T-helper 22 cell (primary cell): ENCODE data around the gene GREB1L.
"Not testable (repeated sequence)": the region's sequence is repeated elsewhere in the genome, so short reads cannot be mapped to it uniquely, and the experiment has no call there.

ENCODE experiments used
- DNase-seq: peaks from one replicate; pipeline ENCODE4 v3.0.0-alpha.2; 2020; ENCODE audit warnings: low read depth

GREB1L gene

DNA sequence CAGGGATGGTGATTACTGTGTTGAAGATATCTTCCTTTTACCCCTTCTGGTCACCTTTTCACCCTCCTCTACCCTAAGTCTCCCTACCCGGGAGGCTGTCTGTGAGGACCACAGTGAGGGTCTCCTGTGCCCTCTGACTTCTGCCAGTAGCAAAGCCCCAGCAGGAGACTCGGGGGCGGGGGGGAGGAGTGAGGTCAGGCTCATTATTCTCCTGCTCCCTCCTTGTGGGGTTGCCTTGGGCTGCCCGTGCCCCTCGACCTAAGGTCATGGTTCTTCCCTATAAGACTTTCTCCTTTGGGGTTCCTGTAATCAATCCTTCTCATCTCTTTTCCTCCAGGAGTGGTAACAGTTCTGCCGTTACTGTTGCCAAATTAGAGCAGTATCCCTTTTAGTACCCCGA is 65.5 kb downstream of the GREB1L start:
- no peak for DNase-seq

DNA sequence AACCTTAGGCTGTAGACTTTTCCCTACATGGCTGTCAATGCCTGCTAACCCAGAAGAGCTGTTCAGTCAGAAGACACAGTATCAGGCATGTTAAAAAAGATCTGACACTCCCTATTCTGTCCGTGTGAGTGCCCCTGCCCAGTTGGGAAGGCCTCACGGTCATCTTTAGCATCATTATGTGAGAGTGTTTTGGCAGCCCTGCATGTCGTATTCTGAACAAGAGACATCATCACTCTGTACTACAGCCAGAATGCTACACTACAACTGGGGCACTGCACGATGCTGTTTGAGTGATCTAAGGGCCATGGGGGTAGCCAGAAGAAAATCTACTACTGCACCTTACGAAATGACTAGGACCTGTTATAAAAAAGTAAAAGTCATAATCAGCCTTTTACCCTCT is 67.2 kb downstream of the GREB1L start:
- DNase-seq: no peak

DNA sequence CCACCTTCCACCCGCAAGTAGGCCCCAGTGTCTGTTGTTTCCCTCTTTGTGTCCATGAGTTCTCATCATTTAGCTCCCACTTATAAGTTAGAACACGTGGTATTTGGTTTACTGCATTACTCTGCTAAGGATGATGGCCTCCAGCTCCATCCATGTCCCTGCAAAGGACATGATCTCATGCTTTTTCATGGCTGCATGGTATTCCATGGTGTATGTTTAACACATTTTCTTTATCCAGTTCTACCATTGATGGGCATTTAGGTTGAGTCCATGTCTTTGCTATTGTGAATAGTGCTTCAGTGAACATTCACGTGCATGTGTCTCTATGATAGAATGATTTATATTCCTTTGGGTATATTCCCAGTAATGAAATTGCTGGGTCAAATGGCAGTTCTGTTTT is 69.9 kb downstream of the GREB1L start:
- DNase-seq: not testable (repeated sequence)

DNA sequence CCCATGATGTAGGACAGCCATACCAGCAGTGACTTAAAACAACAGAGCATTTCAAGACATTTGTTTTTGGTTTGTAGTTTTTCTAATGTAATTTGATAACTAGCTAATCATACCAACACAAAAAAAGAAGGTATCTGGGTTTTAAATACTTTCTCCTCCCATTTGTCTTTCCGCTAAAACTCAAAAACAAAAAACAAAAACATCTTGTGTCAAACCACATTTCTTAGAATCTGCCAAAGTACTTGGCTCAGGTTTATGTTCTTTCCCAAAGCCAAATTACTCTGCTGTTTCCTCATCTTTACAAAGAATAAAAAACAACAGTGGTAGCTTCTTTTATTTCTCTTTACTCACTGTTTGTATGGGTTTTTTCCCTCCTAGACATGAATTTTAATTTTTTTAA is 71.5 kb downstream of the GREB1L start:
- DNase-seq: no peak

DNA sequence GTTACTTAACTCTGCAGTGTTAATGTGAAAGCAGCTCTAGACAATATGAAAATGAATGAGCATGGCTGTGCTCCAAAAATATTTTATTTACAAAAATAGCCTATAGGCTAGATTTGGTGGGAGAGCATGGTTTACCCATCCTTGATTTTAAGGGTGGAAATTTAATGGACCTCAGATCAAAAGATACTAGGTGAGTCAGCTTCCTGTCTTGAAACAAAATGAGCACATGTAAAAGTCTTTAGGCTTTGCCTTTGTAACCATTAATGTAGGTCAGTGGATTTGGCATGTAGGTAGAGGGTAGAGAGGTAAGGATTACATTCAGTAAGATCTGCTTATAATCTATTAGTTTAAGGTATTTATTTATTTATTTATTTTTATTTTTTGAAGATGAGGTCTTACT is 72.7 kb downstream of the GREB1L start:
- no peak for DNase-seq

DNA sequence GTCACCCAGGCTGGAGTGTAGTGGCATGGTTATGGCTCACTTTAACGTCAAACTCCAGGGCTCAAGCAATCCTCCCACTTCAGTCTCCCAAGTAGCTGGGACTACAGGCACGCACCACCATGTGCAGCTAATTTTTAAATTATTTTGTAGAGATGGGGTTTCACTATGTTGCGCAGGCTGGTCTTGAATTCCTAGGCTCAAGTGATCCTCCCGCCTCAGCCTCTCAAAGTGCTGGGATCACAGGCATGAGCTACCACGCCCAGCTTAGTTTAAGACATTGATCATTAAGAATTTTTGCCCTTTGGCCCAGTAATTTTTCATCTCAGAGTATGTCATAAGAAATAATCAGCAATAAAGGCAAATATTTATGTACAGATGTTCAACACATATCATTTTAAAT is 73.1 kb downstream of the GREB1L start:
- not testable (repeated sequence) for DNase-seq

DNA sequence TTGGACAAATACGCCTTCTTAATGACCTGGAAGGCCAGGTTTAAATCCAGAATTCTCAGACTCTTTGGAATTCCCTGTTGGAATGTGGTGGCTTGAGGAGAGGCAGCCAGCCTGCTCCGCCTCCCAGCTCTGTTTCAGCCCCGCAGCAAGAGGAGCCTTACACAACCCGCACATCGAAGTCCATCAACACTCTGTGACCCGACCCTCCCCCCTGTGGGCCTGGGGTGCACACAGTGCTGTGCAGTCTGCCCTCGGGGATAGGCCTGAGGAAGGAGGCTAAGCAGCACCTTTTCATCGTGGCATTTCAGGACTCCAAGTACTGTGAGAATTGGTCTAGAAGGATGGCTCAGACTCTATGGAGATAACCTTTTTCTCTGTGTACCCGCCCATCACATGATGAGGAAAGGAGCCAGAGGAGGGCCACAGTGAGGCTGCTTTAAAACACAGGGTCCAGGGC is 73.7 kb downstream of the GREB1L start:
- no peak for DNase-seq

DNA sequence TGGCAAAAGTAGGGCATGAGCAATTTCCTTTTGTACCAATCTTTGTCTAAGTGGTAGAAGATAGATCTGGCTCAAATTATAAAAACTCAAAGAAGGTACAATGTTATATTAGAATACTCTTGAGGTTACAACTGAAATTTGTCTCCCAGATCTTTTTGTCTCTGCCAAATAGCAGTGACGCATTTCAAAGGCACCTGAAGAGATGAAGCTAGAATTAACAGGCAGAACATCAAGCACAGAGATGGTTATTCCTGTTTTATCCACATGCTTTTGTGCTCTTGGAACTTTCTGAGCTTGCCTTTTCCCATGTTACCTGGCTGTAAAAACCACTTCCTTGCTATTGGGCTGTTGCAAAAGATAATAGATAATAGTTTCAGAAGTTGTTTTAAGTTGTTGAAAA is 74.3 kb downstream of the GREB1L start:
- DNase-seq: no peak

DNA sequence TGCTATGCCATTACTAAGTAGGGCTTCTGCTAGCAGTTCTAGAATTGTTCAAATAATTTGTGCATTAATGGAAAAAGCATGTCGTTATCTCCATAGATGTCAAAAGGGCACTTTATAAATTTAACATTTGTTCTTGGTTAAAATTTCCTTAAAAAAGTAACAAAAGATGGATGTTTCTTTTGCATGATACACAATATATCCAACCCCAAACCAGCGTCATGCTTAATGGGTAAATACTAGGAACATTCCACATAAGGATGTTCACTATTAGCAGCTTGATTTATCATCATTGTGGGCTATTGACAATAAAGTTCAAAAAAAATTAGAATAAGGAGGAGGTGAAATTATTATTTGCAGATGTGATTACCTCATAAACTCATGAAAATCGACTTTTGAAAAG is 79.7 kb downstream of the GREB1L start:
- no peak for DNase-seq

DNA sequence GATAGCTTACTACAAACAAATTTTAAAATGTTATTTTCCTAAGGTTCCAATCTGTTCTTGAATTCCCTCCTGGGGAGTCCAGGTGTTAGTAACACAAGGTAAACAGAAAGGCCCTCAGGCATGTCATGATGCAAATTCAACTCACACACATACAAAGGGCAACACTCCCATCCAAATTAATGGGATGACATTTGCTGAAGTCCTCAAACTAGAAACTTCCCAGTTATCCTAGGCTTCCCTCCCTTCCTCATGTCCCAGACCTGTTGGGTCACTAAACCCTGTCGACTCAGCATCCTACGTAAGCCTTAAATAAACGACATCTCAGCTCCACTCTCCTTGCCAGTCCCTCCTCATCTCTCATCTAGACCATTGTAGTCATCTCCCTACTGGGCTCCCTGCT is 85.1 kb downstream of the GREB1L start:
- DNase-seq: no peak

DNA sequence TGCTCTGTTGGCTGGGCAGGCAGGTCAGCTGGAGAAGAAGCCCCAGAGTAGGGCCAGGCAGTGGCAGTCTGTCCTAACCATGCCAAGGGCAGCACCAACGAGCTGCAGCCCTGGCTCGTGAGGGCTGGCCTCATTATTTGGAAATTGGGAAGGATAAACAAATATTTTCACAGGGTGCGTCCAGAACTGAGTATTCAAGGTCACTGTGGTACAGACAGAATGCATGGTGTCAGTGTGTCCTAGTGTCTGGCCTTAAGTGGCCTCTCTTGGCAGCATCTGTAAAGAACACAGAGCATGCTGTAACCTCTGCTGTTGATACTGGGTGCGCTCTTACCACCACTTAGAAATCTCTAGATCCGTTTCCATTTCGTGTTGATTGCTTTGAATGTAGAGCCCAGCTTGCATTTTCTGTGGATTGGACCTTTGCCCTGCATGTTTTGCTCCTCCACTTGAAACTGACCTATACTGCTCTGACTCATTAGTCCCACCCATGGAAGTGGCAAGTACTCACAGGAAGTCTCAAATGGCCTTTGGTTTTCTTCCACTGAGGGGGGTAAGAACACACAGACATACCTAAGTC is 88.2 kb downstream of the GREB1L start:
- DNase-seq: no peak

DNA sequence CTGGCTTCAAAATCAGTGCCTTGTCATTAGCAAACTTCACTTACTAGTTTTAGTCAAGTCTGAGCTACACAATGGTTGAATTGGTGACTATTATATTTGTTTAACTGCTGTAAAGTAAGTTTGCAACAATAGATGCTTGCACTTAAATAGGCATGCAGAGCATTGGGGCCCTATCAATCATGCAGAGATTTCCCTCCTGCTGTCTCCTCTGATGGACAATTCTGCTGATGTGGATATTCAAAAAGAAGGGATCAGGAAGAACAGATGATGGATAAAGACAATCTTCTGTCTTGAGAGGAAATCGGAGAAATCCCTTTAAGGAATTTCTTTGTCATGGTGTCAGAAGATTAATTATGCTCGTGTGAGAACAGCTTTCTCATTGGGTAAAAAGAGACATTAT is 89.0 kb downstream of the GREB1L start:
- no peak for DNase-seq

DNA sequence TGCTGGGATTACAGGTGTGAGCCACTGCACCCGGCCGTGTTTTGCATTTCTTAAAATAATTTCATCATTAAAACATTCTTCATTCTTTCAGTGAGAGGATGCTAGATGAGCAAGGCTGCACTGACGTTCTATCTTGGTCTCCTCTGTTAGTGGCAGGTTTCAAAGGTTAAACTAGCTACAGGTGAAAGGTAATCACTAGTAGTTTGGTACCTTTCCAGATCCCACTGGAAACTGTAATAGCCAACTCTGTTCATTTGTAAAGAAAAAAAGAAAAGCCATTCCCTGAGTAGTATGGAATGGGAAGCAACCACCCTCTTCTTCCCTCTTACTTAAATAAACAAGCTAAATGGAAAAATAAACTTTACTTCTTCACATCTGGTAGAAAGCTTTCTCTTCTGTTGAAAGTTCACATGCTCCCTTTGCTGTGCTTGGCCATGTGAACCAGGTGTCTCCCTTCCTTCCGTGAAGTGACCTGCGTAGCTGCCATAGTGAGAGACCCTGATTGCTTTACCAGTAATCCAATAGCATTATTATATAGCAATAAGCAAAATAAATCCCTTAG is 94.0 kb downstream of the GREB1L start:
- no peak for DNase-seq

DNA sequence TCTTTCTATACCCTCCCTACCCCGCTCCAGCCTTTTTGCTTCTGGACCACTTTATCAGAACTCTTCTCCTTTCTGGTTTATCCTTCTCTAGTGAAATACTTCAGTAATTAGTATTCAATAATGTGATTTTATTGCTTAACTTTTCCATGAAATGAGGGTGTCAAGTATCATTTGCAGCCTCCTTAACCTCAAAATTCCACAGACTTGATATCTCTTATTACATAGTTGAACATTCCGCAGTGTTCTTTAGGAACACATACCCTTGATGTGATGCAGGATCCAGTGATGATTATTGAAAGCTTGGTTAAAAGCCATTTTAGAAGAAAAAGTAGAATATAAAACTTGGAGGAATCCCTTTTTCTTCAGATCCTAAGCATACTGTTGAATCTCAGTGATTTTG is 94.8 kb downstream of the GREB1L start:
- no peak for DNase-seq

DNA sequence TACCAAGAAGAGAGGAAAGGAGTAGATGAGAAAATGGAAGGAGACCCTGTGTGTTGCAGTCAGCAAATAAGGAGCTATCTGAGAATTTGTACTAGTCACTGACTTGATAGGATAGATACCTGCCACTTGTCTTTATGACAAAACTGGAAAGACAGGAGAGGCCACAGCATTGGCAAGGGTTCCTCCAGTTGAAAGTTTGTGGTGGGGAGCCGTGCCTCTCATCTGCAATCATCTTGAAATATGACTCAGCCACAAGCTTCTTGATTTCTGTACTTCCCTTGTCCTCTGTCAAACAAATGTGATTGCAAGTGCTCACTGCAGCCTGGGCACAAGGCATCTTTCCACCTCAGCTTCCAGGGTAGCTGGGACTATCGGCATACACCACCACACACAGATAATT is 99.1 kb downstream of the GREB1L start:
- no peak for DNase-seq

DNA sequence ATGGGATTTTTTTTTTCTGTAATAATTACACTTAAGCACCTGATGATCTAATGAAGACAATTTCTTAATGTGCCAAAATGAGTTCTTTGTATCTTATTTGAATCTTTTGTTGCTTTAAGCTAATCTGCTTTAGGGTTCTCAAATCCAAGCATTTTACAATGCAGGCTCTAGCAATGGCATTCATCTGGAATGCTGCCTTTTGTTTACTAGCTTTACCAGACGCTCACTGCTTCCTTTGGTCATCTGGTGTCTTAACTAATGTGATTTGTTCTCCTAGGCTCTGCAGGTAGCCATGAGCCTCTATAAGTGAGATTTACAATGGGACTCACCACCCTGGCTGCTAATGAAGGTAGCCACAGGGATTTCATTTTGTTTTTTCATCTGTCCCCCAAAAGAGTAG is 100.3 kb downstream of the GREB1L start:
- DNase-seq: no peak

DNA sequence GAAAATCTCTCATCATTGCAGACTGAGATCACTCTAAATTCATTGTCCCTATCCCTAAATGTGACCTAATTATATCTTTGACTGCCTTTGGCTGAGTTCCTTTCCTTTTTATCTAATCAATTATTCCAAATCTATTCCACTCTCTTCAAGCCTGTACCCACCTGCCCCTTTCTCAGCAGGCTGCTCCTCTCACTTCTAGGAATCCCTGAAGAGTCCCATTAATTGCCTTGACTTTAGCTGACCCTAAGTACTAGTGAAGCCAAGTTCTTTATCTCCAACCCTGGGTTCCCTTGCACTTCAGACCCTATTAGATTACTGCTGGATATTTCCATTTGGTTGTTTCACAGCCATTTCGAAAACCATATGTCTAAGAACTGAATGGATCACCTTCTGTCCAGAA is 102.8 kb downstream of the GREB1L start:
- no peak for DNase-seq

DNA sequence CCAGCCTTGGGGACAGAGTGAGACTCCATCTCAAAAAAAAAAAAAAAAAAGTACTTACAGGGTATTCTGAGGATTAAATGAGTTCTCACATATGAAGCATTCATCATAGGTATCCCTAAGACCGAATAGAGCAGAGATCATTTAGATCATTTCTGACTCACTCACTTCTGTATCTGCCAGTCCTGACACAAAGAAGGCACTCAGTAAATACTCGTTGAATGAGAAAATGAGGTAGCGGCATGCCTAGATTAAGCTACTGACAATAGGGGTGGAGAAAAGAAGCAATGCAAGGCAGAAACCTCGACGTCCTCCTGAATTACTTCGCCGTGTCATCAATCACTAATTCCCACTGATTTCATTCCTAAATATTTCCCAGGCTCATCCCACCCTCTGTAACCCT is 103.8 kb downstream of the GREB1L start:
- no peak for DNase-seq

DNA sequence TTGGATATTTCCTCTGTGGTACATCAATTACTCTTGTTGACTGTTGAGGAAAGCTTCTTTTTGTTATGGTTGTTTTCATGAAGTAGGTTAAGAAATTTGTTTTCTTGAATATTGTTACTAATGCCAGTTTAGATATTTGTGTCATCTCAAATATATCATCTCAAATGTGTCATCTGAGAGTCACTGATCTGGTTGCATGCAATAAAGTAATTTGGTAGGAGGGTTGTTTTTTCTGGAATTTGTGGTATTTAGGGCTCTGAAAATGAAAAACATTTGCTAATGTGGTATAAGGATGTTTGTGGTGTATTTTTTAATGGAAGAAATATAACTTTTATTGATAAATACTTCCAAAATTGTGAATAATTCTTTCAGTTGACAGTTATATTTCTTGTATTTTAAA is 117.7 kb downstream of the GREB1L start:
- no peak for DNase-seq

DNA sequence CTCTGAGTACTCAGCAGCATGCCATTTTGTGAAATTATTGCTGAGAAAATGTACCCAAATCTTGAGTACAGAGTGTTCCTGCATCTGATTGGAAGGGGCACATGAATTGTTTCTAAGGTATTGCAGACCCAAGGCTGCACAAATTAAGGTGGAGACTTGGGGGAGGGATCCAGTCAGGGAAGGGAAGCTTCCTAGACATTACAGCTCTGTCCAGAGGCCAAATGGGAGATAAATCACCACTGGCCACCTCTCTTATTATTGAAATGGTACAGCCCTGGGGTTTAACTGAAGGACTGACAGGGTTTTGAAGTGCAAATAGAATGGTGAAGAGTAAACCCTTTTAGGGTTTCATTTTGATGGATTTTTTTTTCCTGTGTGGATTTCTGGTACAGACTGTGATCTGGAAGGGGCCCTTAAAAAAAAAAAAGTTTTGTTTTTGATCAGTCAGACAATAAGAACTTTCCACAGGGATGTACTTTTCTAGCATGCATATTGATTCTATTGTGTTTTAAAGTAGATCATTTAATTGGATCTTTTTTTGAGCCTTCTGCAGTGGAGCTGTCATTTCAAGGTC is 119.4 kb downstream of the GREB1L start:
- DNase-seq: no peak

DNA sequence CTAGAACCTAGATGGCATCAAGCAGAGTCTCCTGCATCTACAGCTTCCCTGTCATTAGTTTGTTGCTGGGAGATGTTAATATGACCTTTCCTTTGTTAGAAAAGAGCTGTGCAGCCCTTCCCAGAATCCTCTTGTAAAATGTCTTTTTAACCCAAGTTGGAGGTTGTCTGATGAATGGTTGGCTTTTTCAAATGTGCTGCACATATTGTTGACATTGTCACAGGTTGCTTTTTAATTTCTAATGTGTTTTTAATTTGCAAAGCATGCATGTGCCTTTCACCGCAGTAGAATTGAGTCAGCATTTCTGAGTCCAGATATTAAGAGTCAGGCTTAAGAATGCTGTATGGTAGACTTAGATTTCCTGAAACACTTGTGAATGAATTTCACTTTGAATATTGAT is 120.8 kb downstream of the GREB1L start:
- no peak for DNase-seq

DNA sequence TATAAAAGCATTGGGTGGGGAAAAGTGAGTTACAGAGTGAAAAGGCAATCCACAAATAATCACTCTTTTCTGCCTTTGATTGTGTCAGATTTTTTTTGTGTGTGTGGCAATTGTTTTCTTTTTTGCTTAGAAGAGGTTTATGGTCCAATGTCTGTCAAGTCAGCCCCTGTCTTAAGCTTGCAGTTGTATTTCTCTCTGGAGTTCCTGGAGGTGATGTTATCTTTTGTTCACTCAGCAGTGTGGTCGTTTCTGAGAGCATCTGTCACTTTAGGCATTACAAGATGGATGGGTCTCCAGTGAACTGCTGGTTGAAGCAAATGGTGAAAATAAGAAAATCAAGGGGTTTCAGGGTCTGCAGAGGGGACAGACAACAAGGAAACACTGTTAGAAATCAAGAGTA is 121.3 kb downstream of the GREB1L start:
- no peak for DNase-seq

DNA sequence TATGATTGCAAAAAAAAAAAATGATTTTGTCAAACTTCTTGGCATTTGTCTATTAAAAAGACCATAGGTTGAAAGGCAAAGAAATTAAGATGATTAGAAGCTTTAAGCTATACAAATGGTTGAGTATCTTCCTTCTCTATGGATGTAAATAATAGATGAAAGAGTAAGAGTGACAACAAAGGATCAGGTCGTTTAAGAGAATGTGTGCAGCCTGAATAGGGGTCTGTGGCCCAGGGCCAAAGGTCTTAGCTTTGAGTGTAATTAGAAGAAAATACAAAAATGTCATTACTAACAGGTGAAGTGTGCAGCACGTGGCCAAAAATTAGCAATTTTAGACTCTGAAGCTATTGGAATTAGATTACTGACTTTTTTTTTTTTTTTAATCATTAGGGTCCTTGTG is 122.4 kb downstream of the GREB1L start:
- no peak for DNase-seq

DNA sequence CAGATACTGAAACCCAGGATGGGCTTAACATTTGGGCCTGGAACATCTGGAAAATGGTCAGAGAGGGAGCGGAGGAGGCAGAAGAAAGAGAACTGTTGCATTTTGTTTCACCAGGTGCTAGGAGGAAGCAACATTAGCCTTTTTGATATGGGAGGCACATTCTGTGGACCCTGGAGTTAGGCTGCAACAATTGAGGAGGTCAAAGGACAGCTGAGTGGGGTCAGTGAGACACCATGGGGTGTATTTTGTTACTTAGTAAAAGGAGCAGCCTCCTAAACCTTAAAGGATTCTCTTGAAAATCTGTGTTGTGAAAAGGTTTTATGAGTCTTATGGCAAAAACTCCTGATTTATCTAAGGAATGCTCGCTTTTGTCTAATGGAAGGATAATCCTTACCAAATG is 124.9 kb downstream of the GREB1L start:
- no peak for DNase-seq
